ENCODE results near the gene SETX.

Gene SETX

GRCh38 chr9:132268725-132269352 lies 85.9 kb downstream of the SETX start:
- Histone ChIP-seq H3K27me3 (ENCODE audit: control insufficient read depth, insufficient read depth, low read length) (no peaks in the 10 kb centered on the region), H3K36me3 (ENCODE audit: control insufficient read depth, insufficient read depth, low read length) (peaks cover 17% of the 10 kb centered on the region), H3K4me3 (ENCODE audit: low read depth, low read length) (no peak overlapping the region), H3K9me3 (ENCODE audit: control insufficient read depth, insufficient read depth, low read length) (no peaks in the 10 kb centered on the region), H3K4me1 (ENCODE audit: control insufficient read depth, insufficient read depth, low read length) (no peaks in the 10 kb centered on the region), H3K9ac (ENCODE audit: low read depth, low read length) (no peak overlapping the region)

GRCh38 chr9:132267660-132268059 lies 87.1 kb downstream of the SETX start:
- no peaks in the 10 kb centered on the region for H3K9me3 ChIP-seq (ENCODE audit: control insufficient read depth, insufficient read depth, low read length)
- H3K27me3 ChIP-seq (ENCODE audit: control insufficient read depth, insufficient read depth, low read length) = no peaks in the 10 kb centered on the region
- H3K9ac ChIP-seq (ENCODE audit: low read depth, low read length) = no peak overlapping the region
- peaks cover 18% of the 10 kb centered on the region for H3K36me3 ChIP-seq (ENCODE audit: control insufficient read depth, insufficient read depth, low read length)
- H3K4me1 ChIP-seq (ENCODE audit: control insufficient read depth, insufficient read depth, low read length) = no peaks in the 10 kb centered on the region
- no peak overlapping the region for H3K4me3 ChIP-seq (ENCODE audit: low read depth, low read length)

GRCh38 chr9:132266017-132266416 lies 88.8 kb downstream of the SETX start:
- H3K4me1 ChIP-seq (ENCODE audit: control insufficient read depth, insufficient read depth, low read length) = no peaks in the 10 kb centered on the region
- H3K9ac ChIP-seq (ENCODE audit: low read depth, low read length) = no peak overlapping the region
- H3K27me3 ChIP-seq (ENCODE audit: control insufficient read depth, insufficient read depth, low read length) = no peaks in the 10 kb centered on the region
- no peak overlapping the region for H3K4me3 ChIP-seq (ENCODE audit: low read depth, low read length)
- peaks cover 17% of the 10 kb centered on the region for H3K36me3 ChIP-seq (ENCODE audit: control insufficient read depth, insufficient read depth, low read length)
- no peaks in the 10 kb centered on the region for H3K9me3 ChIP-seq (ENCODE audit: control insufficient read depth, insufficient read depth, low read length)

GRCh38 chr9:132260846-132261245 lies 93.9 kb downstream of the SETX start:
- H3K36me3 ChIP-seq (ENCODE audit: control insufficient read depth, insufficient read depth, low read length) = peaks cover 13% of the 10 kb centered on the region
- H3K9ac ChIP-seq (ENCODE audit: low read depth, low read length) = no peak overlapping the region
- no peaks in the 10 kb centered on the region for H3K4me1 ChIP-seq (ENCODE audit: control insufficient read depth, insufficient read depth, low read length)
- no peaks in the 10 kb centered on the region for H3K27me3 ChIP-seq (ENCODE audit: control insufficient read depth, insufficient read depth, low read length)
- H3K9me3 ChIP-seq (ENCODE audit: control insufficient read depth, insufficient read depth, low read length) = no peaks in the 10 kb centered on the region
- H3K4me3 ChIP-seq (ENCODE audit: low read depth, low read length) = no peak overlapping the region

- Histone ChIP-seq H3K9me3 (ENCODE audit: control insufficient read depth, insufficient read depth, low read length) (peaks cover 3% of the 10 kb centered on the region), H3K4me3 (ENCODE audit: low read depth, low read length) (no peak overlapping the region)
Observed at GRCh38 chr9:132250324-132251262, 104.2 kb downstream of the SETX start.

GRCh38 chr9:132249690-132250089 lies 105.1 kb downstream of the SETX start:
- Histone ChIP-seq H3K9ac (ENCODE audit: low read depth, low read length) (no peak overlapping the region), H3K4me3 (ENCODE audit: low read depth, low read length) (no peak overlapping the region), H3K36me3 (ENCODE audit: control insufficient read depth, insufficient read depth, low read length) (no peaks in the 10 kb centered on the region), H3K4me1 (ENCODE audit: control insufficient read depth, insufficient read depth, low read length) (no peaks in the 10 kb centered on the region), H3K27me3 (ENCODE audit: control insufficient read depth, insufficient read depth, low read length) (no peaks in the 10 kb centered on the region), H3K9me3 (ENCODE audit: control insufficient read depth, insufficient read depth, low read length) (peaks cover 3% of the 10 kb centered on the region)

More at GRCh38 chr9:132250324-132251262, 104.2 kb downstream of the SETX start:
- no peaks in the 10 kb centered on the region for H3K4me1 ChIP-seq (ENCODE audit: control insufficient read depth, insufficient read depth, low read length)
- H3K36me3 ChIP-seq (ENCODE audit: control insufficient read depth, insufficient read depth, low read length) = no peaks in the 10 kb centered on the region
- no peak overlapping the region for H3K9ac ChIP-seq (ENCODE audit: low read depth, low read length)
- H3K27me3 ChIP-seq (ENCODE audit: control insufficient read depth, insufficient read depth, low read length) = no peaks in the 10 kb centered on the region

- peaks cover 3% of the 10 kb centered on the region for H3K9me3 ChIP-seq (ENCODE audit: control insufficient read depth, insufficient read depth, low read length)
- H3K4me3 ChIP-seq (ENCODE audit: low read depth, low read length) = no peak overlapping the region
- no peak overlapping the region for H3K9ac ChIP-seq (ENCODE audit: low read depth, low read length)
- H3K27me3 ChIP-seq (ENCODE audit: control insufficient read depth, insufficient read depth, low read length) = no peaks in the 10 kb centered on the region
- H3K4me1 ChIP-seq (ENCODE audit: control insufficient read depth, insufficient read depth, low read length) = no peaks in the 10 kb centered on the region
- H3K36me3 ChIP-seq (ENCODE audit: control insufficient read depth, insufficient read depth, low read length) = no peaks in the 10 kb centered on the region
Observed at GRCh38 chr9:132249123-132249522, 105.7 kb downstream of the SETX start.

- Histone ChIP-seq H3K9me3 (ENCODE audit: control insufficient read depth, insufficient read depth, low read length) (peaks cover 3% of the 10 kb centered on the region), H3K4me1 (ENCODE audit: control insufficient read depth, insufficient read depth, low read length) (no peaks in the 10 kb centered on the region), H3K36me3 (ENCODE audit: control insufficient read depth, insufficient read depth, low read length) (no peaks in the 10 kb centered on the region), H3K4me3 (ENCODE audit: low read depth, low read length) (no peak overlapping the region), H3K9ac (ENCODE audit: low read depth, low read length) (no peak overlapping the region), H3K27me3 (ENCODE audit: control insufficient read depth, insufficient read depth, low read length) (peaks cover 8% of the 10 kb centered on the region)
Observed at GRCh38 chr9:132247942-132248341, 106.8 kb downstream of the SETX start.

GRCh38 chr9:132245465-132245864 lies 109.3 kb downstream of the SETX start:
- peaks cover 16% of the 10 kb centered on the region for H3K27me3 ChIP-seq (ENCODE audit: control insufficient read depth, insufficient read depth, low read length)
- no peak overlapping the region for H3K9ac ChIP-seq (ENCODE audit: low read depth, low read length)
- no peaks in the 10 kb centered on the region for H3K4me1 ChIP-seq (ENCODE audit: control insufficient read depth, insufficient read depth, low read length)
- H3K9me3 ChIP-seq (ENCODE audit: control insufficient read depth, insufficient read depth, low read length) = no peaks in the 10 kb centered on the region
- no peak overlapping the region for H3K4me3 ChIP-seq (ENCODE audit: low read depth, low read length)
- no peaks in the 10 kb centered on the region for H3K36me3 ChIP-seq (ENCODE audit: control insufficient read depth, insufficient read depth, low read length)

- H3K4me3 ChIP-seq (ENCODE audit: low read depth, low read length) = no peak overlapping the region
- no peaks in the 10 kb centered on the region for H3K9me3 ChIP-seq (ENCODE audit: control insufficient read depth, insufficient read depth, low read length)
- no peaks in the 10 kb centered on the region for H3K4me1 ChIP-seq (ENCODE audit: control insufficient read depth, insufficient read depth, low read length)
- no peak overlapping the region for H3K9ac ChIP-seq (ENCODE audit: low read depth, low read length)
- H3K36me3 ChIP-seq (ENCODE audit: control insufficient read depth, insufficient read depth, low read length) = no peaks in the 10 kb centered on the region
- peaks cover 18% of the 10 kb centered on the region for H3K27me3 ChIP-seq (ENCODE audit: control insufficient read depth, insufficient read depth, low read length)
Observed at GRCh38 chr9:132244582-132245455, 110.0 kb downstream of the SETX start.

All from iPS-15b (cell line).